Choroid plexus epithelial cell (primary cell): ENCODE data around the gene AP3S1.
A peak's percentile ranks its signal among the peaks of the same experiment; 100 is the strongest.

Experiments
- DNase-seq: peaks from one replicate; pipeline ENCODE4 v3.0.0-alpha.2; 2010; ENCODE audit warnings: low read depth
- H3K4me3 ChIP-seq: 2 replicates; pipeline ENCODE4 v1.5.1; 2011; ENCODE audit warnings: low read depth, mild to moderate bottlenecking, control low read depth, low read length, moderate library complexity
- CTCF ChIP-seq: conservative IDR thresholded peaks from 2 replicates; pipeline ENCODE4 v1.5.1; 2011; ENCODE audit warnings: low read depth, mild to moderate bottlenecking, control low read depth, inconsistent platforms, low read length, moderate library complexity

Gene AP3S1

GRCh38 chr5:115949096-115949495, 107.4 kb downstream of the AP3S1 start:
- no peak overlapping the region for H3K4me3 ChIP-seq
- TF ChIP-seq CTCF = no peak
- DNase-seq = peak; percentile 58

GRCh38 chr5:115952588-115952987, 110.9 kb downstream of the AP3S1 start:
- TF ChIP-seq CTCF = no peak
- DNase-seq = no peak
- H3K4me3 ChIP-seq = no peak overlapping the region

- no peak overlapping the region for H3K4me3 ChIP-seq
- TF ChIP-seq CTCF = no peak
- DNase-seq = no peak
These were observed 112.4 kb downstream of the AP3S1 start for GRCh38 chr5:115954144-115954543.

- DNase-seq = no peak
- no peak overlapping the region for H3K4me3 ChIP-seq
- TF ChIP-seq CTCF = no peak
These were observed 115.2 kb downstream of the AP3S1 start for GRCh38 chr5:115956957-115957356.

GRCh38 chr5:115961381-115962238, 119.9 kb downstream of the AP3S1 start:
- no peak for TF ChIP-seq CTCF
- no peak for DNase-seq
- peak overlapping the region; percentile 61 for H3K4me3 ChIP-seq

- TF ChIP-seq CTCF = no peak
- H3K4me3 ChIP-seq = peak within 1 kb of the TSS; percentile 61
- no peak for DNase-seq
These were observed 120.5 kb downstream of the AP3S1 start, which contains the start of gene LVRN for GRCh38 chr5:115962239-115962564. Gene LVRN, plus strand, starts transcription at chr5:115962475. Its CDS starts 143 bp downstream, at chr5:115962618.
